K562 (cell line): ENCODE measurements around the gene B3GNT4. TPM values are rescaled to one million over a fixed set of nuclear protein-coding genes. Genes with fewer than 3 reads are reported as not detected.

ENCODE experiments used
- ESRRB ChIP-seq: fragments of 250-450 bp; sonication (Bioruptor Pico); IDR thresholded peaks from 2 replicates; pipeline ENCODE4 v1.5.0; 2020; ENCODE audit warnings: mild to moderate bottlenecking, moderate library complexity, borderline replicate concordance
- POLR2AphosphoS5 ChIP-seq: IDR thresholded peaks from 2 replicates; pipeline ENCODE4 v1.6.1; 2011; ENCODE audit warnings: mild to moderate bottlenecking, low read depth, low read length, moderate library complexity; ENCODE audit not compliant: control insufficient read depth, insufficient read depth
- RAD51 ChIP-seq: fragments of 450-650 bp; IDR thresholded peaks from 2 replicates; pipeline ENCODE4 v1.7.1; 2016; ENCODE audit warnings: low read depth, mild to moderate bottlenecking, borderline replicate concordance
- RUNX1 ChIP-seq: sonication (generic); IDR thresholded peaks from 2 replicates; pipeline ENCODE4 v1.6.1; 2016; ENCODE audit warnings: antibody characterized with exemption, low read depth
- ZNF143 ChIP-seq: sonication (generic); formaldehyde crosslinking; IDR thresholded peaks from 2 replicates; pipeline ENCODE4 v1.9.0; 2022; ENCODE audit warnings: mild to moderate bottlenecking, missing genetic modification reagents
- polyA plus RNA-seq, 8 experiments: library from polyadenylated mRNA; depleted of rRNA in 4 of 8; stranded (reverse) in 5 of 8; unstranded in 3 of 8; fragments of >200 nt; fragmentation: Nextera tagmentation in 2 of 8; fragmentation: Illumina TruSeq in 1 of 8; extraction: Ambion mirVana in 2 of 8; extraction: Trizol in 1 of 8; gene quantifications; 2 replicates each; pipeline versions ENCODE4 v1.2.1 to v1.2.3, GENCODE V29; 2011 to 2014; ENCODE audit warnings: inconsistent platforms in 1 of 8, missing spikeins in 1 of 8
- total RNA-seq, 7 experiments: library from RNA; depleted of rRNA in 6 of 7; stranded (reverse); fragments of >200 nt in 6 of 7; fragmentation: Illumina TruSeq in 2 of 7; extraction: Trizol in 2 of 7; gene quantifications; 2 replicates each; pipeline versions ENCODE4 v1.2.1 to v1.2.3, GENCODE V29; 2011 to 2021; ENCODE audit warnings: low replicate concordance in 1 of 7
- TF ChIP-seq, protein P1 (sequence below): fragments of 450-650 bp; IDR thresholded peaks from 2 replicates; pipeline ENCODE4 v1.6.1; 2016; ENCODE audit warnings: low read depth
- TF ChIP-seq, protein P2 (sequence below): fragments of 450-650 bp; IDR thresholded peaks from 2 replicates; pipeline ENCODE4 v1.6.1; 2018; ENCODE audit warnings: mild to moderate bottlenecking, low read depth; ENCODE audit not compliant: partially characterized antibody
- TF ChIP-seq, protein P3 (sequence below): sonication (generic); formaldehyde crosslinking; IDR thresholded peaks from 2 replicates; pipeline ENCODE4 v1.8.0; 2022; ENCODE audit warnings: missing genetic modification reagents, mild to moderate bottlenecking, borderline replicate concordance
- TF ChIP-seq, protein P4 (sequence below): sonication (generic); formaldehyde crosslinking; IDR thresholded peaks from 2 replicates; pipeline ENCODE4 v1.8.1; 2023; ENCODE audit warnings: mild to moderate bottlenecking, missing genetic modification reagents

The B3GNT4 gene
- total and polyA plus RNA-seq, 9 of the 15 experiments (the other 6 are each of a cell fraction or from before 2014, with no cell fraction given) = 0.17 to 3.2 (median 1.3) TPM

DNA sequence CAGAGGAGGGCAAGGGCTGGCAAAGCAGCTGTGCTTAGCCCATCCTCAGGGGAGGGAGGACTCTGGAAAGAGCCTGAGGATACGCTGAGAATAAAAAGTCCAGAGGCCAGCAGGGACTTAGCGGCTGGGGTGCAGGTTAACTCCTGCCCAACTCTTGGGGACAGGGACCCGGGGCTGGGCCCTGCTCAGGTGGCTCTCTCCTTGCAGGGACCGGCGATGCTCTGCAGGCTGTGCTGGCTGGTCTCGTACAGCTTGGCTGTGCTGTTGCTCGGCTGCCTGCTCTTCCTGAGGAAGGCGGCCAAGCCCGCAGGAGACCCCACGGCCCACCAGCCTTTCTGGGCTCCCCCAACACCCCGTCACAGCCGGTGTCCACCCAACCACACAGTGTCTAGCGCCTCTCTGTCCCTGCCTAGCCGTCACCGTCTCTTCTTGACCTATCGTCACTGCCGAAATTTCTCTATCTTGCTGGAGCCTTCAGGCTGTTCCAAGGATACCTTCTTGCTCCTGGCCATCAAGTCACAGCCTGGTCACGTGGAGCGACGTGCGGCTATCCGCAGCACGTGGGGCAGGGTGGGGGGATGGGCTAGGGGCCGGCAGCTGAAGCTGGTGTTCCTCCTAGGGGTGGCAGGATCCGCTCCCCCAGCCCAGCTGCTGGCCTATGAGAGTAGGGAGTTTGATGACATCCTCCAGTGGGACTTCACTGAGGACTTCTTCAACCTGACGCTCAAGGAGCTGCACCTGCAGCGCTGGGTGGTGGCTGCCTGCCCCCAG lies 2.8 kb downstream of the B3GNT4 start (continued):
- TF ChIP-seq, protein P1, sequence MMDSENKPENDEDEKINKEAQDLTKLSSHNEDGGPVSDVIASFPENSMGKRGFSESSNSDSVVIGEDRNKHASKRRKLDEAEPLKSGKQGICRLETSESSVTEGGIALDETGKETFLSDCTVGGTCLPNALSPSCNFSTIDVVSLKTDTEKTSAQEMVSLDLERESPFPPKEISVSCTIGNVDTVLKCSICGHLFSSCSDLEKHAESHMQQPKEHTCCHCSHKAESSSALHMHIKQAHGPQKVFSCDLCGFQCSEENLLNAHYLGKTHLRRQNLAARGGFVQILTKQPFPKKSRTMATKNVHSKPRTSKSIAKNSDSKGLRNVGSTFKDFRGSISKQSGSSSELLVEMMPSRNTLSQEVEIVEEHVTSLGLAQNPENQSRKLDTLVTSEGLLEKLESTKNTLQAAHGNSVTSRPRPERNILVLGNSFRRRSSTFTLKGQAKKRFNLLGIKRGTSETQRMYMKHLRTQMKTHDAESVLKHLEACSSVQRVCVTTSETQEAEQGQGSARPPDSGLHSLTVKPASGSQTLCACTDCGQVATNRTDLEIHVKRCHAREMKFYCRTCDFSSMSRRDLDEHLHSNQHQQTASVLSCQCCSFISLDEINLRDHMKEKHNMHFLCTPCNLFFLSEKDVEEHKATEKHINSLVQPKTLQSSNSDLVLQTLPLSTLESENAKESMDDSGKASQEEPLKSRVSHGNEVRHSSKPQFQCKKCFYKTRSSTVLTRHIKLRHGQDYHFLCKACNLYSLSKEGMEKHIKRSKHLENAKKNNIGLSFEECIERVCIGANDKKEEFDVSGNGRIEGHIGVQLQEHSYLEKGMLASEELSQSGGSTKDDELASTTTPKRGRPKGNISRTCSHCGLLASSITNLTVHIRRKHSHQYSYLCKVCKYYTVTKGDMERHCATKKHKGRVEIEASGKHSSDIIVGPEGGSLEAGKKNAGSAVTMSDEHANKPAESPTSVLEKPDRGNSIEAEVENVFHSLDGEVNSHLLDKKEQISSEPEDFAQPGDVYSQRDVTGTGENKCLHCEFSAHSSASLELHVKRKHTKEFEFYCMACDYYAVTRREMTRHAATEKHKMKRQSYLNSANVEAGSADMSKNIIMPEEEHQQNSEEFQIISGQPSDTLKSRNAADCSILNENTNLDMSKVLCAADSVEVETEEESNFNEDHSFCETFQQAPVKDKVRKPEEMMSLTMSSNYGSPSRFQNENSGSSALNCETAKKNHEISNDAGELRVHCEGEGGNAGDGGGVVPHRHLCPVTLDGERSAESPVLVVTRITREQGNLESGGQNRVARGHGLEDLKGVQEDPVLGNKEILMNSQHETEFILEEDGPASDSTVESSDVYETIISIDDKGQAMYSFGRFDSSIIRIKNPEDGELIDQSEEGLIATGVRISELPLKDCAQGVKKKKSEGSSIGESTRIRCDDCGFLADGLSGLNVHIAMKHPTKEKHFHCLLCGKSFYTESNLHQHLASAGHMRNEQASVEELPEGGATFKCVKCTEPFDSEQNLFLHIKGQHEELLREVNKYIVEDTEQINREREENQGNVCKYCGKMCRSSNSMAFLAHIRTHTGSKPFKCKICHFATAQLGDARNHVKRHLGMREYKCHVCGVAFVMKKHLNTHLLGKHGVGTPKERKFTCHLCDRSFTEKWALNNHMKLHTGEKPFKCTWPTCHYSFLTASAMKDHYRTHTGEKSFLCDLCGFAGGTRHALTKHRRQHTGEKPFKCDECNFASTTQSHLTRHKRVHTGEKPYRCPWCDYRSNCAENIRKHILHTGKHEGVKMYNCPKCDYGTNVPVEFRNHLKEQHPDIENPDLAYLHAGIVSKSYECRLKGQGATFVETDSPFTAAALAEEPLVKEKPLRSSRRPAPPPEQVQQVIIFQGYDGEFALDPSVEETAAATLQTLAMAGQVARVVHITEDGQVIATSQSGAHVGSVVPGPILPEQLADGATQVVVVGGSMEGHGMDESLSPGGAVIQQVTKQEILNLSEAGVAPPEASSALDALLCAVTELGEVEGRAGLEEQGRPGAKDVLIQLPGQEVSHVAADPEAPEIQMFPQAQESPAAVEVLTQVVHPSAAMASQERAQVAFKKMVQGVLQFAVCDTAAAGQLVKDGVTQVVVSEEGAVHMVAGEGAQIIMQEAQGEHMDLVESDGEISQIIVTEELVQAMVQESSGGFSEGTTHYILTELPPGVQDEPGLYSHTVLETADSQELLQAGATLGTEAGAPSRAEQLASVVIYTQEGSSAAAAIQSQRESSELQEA = no peak
- TF ChIP-seq ESRRB = no peak
- TF ChIP-seq POLR2AphosphoS5 = 0 out of 2 replicates have a peak, but pooled peaks have one; percentile 13
- TF ChIP-seq, protein P2, sequence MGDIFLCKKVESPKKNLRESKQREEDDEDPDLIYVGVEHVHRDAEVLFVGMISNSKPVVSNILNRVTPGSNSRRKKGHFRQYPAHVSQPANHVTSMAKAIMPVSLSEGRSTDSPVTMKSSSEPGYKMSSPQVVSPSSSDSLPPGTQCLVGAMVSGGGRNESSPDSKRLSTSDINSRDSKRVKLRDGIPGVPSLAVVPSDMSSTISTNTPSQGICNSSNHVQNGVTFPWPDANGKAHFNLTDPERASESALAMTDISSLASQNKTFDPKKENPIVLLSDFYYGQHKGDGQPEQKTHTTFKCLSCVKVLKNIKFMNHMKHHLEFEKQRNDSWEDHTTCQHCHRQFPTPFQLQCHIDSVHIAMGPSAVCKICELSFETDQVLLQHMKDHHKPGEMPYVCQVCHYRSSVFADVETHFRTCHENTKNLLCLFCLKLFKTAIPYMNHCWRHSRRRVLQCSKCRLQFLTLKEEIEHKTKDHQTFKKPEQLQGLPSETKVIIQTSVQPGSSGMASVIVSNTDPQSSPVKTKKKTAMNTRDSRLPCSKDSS = no peak
- TF ChIP-seq RUNX1 = no peak
- TF ChIP-seq ZNF143 (CRISPR knock-in tag) = no peak
- TF ChIP-seq, protein P3, sequence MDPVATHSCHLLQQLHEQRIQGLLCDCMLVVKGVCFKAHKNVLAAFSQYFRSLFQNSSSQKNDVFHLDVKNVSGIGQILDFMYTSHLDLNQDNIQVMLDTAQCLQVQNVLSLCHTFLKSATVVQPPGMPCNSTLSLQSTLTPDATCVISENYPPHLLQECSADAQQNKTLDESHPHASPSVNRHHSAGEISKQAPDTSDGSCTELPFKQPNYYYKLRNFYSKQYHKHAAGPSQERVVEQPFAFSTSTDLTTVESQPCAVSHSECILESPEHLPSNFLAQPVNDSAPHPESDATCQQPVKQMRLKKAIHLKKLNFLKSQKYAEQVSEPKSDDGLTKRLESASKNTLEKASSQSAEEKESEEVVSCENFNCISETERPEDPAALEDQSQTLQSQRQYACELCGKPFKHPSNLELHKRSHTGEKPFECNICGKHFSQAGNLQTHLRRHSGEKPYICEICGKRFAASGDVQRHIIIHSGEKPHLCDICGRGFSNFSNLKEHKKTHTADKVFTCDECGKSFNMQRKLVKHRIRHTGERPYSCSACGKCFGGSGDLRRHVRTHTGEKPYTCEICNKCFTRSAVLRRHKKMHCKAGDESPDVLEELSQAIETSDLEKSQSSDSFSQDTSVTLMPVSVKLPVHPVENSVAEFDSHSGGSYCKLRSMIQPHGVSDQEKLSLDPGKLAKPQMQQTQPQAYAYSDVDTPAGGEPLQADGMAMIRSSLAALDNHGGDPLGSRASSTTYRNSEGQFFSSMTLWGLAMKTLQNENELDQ (CRISPR knock-in tag) = no peak
- TF ChIP-seq RAD51 = peak; percentile 58; the same call in 1 of the 2 replicates
- TF ChIP-seq, protein P4, sequence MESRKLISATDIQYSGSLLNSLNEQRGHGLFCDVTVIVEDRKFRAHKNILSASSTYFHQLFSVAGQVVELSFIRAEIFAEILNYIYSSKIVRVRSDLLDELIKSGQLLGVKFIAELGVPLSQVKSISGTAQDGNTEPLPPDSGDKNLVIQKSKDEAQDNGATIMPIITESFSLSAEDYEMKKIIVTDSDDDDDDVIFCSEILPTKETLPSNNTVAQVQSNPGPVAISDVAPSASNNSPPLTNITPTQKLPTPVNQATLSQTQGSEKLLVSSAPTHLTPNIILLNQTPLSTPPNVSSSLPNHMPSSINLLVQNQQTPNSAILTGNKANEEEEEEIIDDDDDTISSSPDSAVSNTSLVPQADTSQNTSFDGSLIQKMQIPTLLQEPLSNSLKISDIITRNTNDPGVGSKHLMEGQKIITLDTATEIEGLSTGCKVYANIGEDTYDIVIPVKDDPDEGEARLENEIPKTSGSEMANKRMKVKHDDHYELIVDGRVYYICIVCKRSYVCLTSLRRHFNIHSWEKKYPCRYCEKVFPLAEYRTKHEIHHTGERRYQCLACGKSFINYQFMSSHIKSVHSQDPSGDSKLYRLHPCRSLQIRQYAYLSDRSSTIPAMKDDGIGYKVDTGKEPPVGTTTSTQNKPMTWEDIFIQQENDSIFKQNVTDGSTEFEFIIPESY (CRISPR knock-in tag) = 0 out of 2 replicates have a peak, but pooled peaks have one; percentile 69
